Myometrial cell (primary cell): ENCODE results near the gene GAB4. TPM values are rescaled to one million over a fixed set of nuclear protein-coding genes. Genes with fewer than 3 reads are reported as not detected.

ENCODE experiments used
- total RNA-seq: library from RNA; depleted of rRNA; stranded (reverse); fragments of >200 nt; gene quantifications from 2 replicates; pipeline ENCODE4 v1.2.3, GENCODE V29; 2015

GAB4 gene
- total RNA-seq, result not detected in 2 replicates

DNA sequence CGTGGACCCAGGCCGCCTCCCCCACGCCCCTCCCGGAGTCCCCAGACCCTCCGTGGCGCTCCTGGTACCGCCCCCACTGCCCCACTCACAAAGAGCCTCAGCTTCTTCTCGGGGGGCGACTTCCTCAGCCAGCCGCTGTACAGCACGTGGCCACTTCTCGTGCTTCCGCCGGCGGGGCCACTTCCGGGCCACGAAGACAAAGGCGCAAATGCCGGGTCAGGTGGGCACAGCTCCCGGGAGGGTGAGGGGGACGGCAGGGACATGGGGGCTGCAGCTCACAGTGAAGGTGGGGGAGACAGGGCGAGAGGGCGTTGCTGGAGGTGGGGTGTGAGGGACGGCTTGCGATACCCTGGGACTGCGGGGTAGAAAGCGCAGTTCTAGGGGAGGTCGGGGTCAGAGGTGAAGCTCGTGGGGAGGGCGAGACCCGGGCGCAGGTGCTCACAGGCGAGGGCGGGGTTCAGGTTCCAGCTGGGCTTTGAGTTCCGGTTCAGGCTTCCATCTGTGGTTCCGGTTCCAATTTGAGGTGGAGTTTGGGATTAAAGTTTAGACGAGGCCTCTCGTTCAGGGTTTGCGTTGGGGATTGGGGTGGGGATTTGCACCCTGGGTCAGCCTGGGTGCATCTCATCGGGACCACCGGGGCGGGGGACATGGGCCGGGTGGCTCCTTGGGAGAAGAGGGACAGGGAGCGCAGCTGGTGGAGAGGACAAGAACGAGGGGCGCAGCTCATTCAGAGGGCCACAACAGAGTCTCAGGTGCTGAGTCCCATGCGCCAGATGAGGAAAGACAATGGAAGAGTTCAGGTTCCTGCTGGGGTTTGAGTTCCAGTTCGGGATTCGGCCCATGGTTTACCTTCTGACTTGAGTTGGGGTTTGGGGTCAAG is at the start of gene GAB4:
Gene GAB4 (minus strand): TSS at position 371 of the 880 bp plus-strand sequence. CDS start 108 bp downstream, at position 263.

Other genes with a start within 250 kb of the GAB4 start
- not detected in 2 replicates for gene XKR3, start 182.8 kb downstream of the GAB4 start, total RNA-seq
- gene IL17RA, start 76.8 kb upstream of the GAB4 start, total RNA-seq, result 6.4 and 6.6 TPM in 2 replicates
- under 0.01 and 0.35 TPM in 2 replicates for gene TMEM121B, start 113.1 kb upstream of the GAB4 start, total RNA-seq
- 34.3 and 34.4 TPM in 2 replicates for gene HDHD5, start 151.1 kb upstream of the GAB4 start, total RNA-seq
- gene ADA2, start 211.2 kb upstream of the GAB4 start, total RNA-seq, result 5.8 and 8.9 TPM in 2 replicates